Nucleus accumbens (tissue), 56 donors: ENCODE results near the gene SGCA.
A peak's percentile ranks its signal among the peaks of the same experiment; 100 is the strongest.

ENCODE experiments used
- DNase-seq, 56 donors: peaks; one replicate each; lab custom pipeline; 2025; lab: John Stamatoyannopoulos, UW

Gene SGCA

GRCh38 chr17:50165867-50166517 is at the start of gene SGCA:
SGCA (plus strand) TSS chr17:50166005; CDS start chr17:50166041, 36 bp downstream.
- DNase-seq = no peak

- peak in 10 of 56 donors; percentile 16 to 64 (median 30) for DNase-seq
Observed at GRCh38 chr17:50117202-50118051, 48.4 kb upstream of the SGCA start.

GRCh38 chr17:50118076-50118827 is 47.6 kb upstream of the SGCA start:
- DNase-seq = peak in 13 of 56 donors; percentile 16 to 69 (median 29)

- no peak for DNase-seq
Observed at GRCh38 chr17:50118828-50119218, 47.0 kb upstream of the SGCA start.

- no peak for DNase-seq
Observed at GRCh38 chr17:50120475-50121253, 45.1 kb upstream of the SGCA start.

- DNase-seq = no peak
Observed at GRCh38 chr17:50122945-50123344, 42.9 kb upstream of the SGCA start.

GRCh38 chr17:50123649-50124349 is 42.0 kb upstream of the SGCA start:
- peak in 7 of 56 donors; percentile 6 to 40 (median 12) for DNase-seq

GRCh38 chr17:50125420-50125997 is 40.3 kb upstream of the SGCA start:
- no peak for DNase-seq

GRCh38 chr17:50127697-50128361 is 38.0 kb upstream of the SGCA start:
- no peak for DNase-seq

GRCh38 chr17:50128441-50129352 is 37.1 kb upstream of the SGCA start:
- DNase-seq = peak in 9 of 56 donors; percentile 15 to 42 (median 24)

GRCh38 chr17:50129353-50129727 is 36.5 kb upstream of the SGCA start:
- peak in 1 of 56 donors; percentile 40 for DNase-seq

GRCh38 chr17:50129728-50130558 is 35.9 kb upstream of the SGCA start, which contains the start of gene SAMD14:
SAMD14 (minus strand) TSS chr17:50130160; CDS start chr17:50124959, 5,201 bp downstream.
- DNase-seq = peak in 17 of 56 donors; percentile 15 to 61 (median 33)

- peak in 3 of 56 donors; percentile 19 to 46 (median 20) for DNase-seq
Observed at GRCh38 chr17:50130559-50131305, 35.1 kb upstream of the SGCA start.

- no peak for DNase-seq
Observed at GRCh38 chr17:50132104-50132794, 33.6 kb upstream of the SGCA start.
